IMR-90 (cell line): ENCODE data around the gene TMEM37. TPM values are rescaled to one million over a fixed set of nuclear protein-coding genes. Genes with fewer than 3 reads are reported as not detected.

Source experiments
- ATAC-seq: fragments of 200-7000 bp; cut with Tn5 transposase; 2 replicates; pipeline ENCODE4 v1.9.1; 2020; ENCODE audit warnings: low read depth, mild to moderate bottlenecking, moderate library complexity
- BruUV-seq: library from RNA; stranded (reverse); fragments of 400-500 nt; replicated peaks from 2 replicates; lab custom pipeline; 2021; lab: Mats Ljungman, UMichigan
- CTCF ChIA-PET: fragments of 300-600 bp; formaldehyde crosslinking; extraction: SDS; loops from one replicate; lab custom pipeline; 2021; ENCODE audit warnings: antibody characterized with exemption; lab: Yijun Ruan, JAX
- POLR2A ChIA-PET: fragments of 300-600 bp; sonication (Branson Sonifier 250); formaldehyde crosslinking; loops from one replicate; lab custom pipeline; 2022; ENCODE audit warnings: antibody characterized with exemption; ENCODE audit not compliant: unreplicated experiment; lab: Charles Lee
- DNase-seq: peaks from one replicate; pipeline ENCODE4 v3.0.0; 2013
- H2AFZ ChIP-seq: replicated peaks from 2 replicates; pipeline ENCODE3; 2013; ENCODE audit warnings: low read length, mild to moderate bottlenecking; ENCODE audit not compliant: poor library complexity
- H2AK5ac ChIP-seq: 2 replicates; pipeline ENCODE4 v1.6.1; 2013; ENCODE audit warnings: low read depth, low read length, inconsistent platforms
- H2AK9ac ChIP-seq: replicated peaks from 2 replicates; pipeline ENCODE3; 2013; ENCODE audit warnings: mild to moderate bottlenecking, low read depth, low read length, moderate library complexity; ENCODE audit not compliant: poor library complexity
- H2BK120ac ChIP-seq: 2 replicates; pipeline ENCODE4 v1.6.1; 2013; ENCODE audit warnings: low read depth, low read length, inconsistent platforms
- H2BK15ac ChIP-seq: 3 replicates; pipeline ENCODE4 v1.6.1; 2013; ENCODE audit warnings: low read depth, low read length, inconsistent platforms
- H2BK20ac ChIP-seq: 2 replicates; pipeline ENCODE4 v1.6.1; 2013; ENCODE audit warnings: low read depth, mild to moderate bottlenecking, inconsistent platforms, low read length, moderate library complexity
- H2BK5ac ChIP-seq: 2 replicates; pipeline ENCODE4 v1.6.1; 2013; ENCODE audit warnings: mild to moderate bottlenecking, low read depth, low read length, inconsistent platforms; ENCODE audit not compliant: poor library complexity, severe bottlenecking
- H3K14ac ChIP-seq: replicated peaks from 2 replicates; pipeline ENCODE4 v1.6.1; 2013; ENCODE audit warnings: low read depth, low read length, inconsistent platforms
- H3K18ac ChIP-seq: 2 replicates; pipeline ENCODE4 v1.6.1; 2013; ENCODE audit warnings: low read depth, low read length, control low read depth
- H3K23ac ChIP-seq: 2 replicates; pipeline ENCODE4 v1.6.1; 2013; ENCODE audit warnings: low read depth, low read length, inconsistent platforms
- H3K27ac ChIP-seq: 2 replicates; pipeline ENCODE4 v1.5.1; 2013; ENCODE audit warnings: mild to moderate bottlenecking, control low read depth, low read length; ENCODE audit not compliant: insufficient read depth
- H3K27me3 ChIP-seq: 2 replicates; pipeline ENCODE4 v1.6.1; 2013; ENCODE audit warnings: low read length; ENCODE audit not compliant: control insufficient read depth, insufficient read depth
- H3K36me3 ChIP-seq: 2 replicates; pipeline ENCODE4 v1.6.1; 2013; ENCODE audit warnings: low read length, mixed read lengths; ENCODE audit not compliant: control insufficient read depth, insufficient read depth
- H3K4ac ChIP-seq: 2 replicates; pipeline ENCODE4 v1.6.1; 2013; ENCODE audit warnings: low read depth, low read length, inconsistent platforms
- H3K4me1 ChIP-seq: 2 replicates; pipeline ENCODE4 v1.6.1; 2013; ENCODE audit warnings: low read length, mixed read lengths; ENCODE audit not compliant: control insufficient read depth, insufficient read depth
- H3K4me2 ChIP-seq: 2 replicates; pipeline ENCODE4 v1.6.1; 2013; ENCODE audit warnings: low read depth, mild to moderate bottlenecking, control low read depth, low read length, moderate library complexity
- H3K4me3 ChIP-seq: 2 replicates; pipeline ENCODE4 v1.5.1; 2013; ENCODE audit warnings: low read depth, mild to moderate bottlenecking, control low read depth, low read length, moderate library complexity; ENCODE audit not compliant: insufficient read depth
- H3K56ac ChIP-seq: 2 replicates; pipeline ENCODE4 v1.6.1; 2013; ENCODE audit warnings: low read length, inconsistent platforms; ENCODE audit not compliant: insufficient read depth; ENCODE audit errors: extremely low read depth
- H3K79me1 ChIP-seq, 2 experiments: 2 replicates each; pipeline ENCODE4 v1.6.1; 2013; ENCODE audit warnings: low read length in 2 of 2, inconsistent platforms in 1 of 2, low read depth in 1 of 2
- H3K9ac ChIP-seq: 2 replicates; pipeline ENCODE4 v1.6.1; 2013; ENCODE audit warnings: low read depth, low read length, control low read depth
- H3K9me1 ChIP-seq: 2 replicates; pipeline ENCODE4 v1.6.1; 2013; ENCODE audit warnings: low read length, inconsistent platforms; ENCODE audit not compliant: insufficient read depth
- H3K9me3 ChIP-seq: 2 replicates; pipeline ENCODE4 v1.6.1; 2013; ENCODE audit warnings: low read length; ENCODE audit not compliant: control insufficient read depth, insufficient read depth
- H4K20me1 ChIP-seq: 2 replicates; pipeline ENCODE4 v1.6.1; 2013; ENCODE audit warnings: low read length, inconsistent platforms; ENCODE audit not compliant: insufficient read depth
- H4K5ac ChIP-seq: 2 replicates; pipeline ENCODE4 v1.6.1; 2013; ENCODE audit warnings: mild to moderate bottlenecking, low read depth, low read length, control low read depth
- H4K8ac ChIP-seq, 2 experiments: 2 replicates each; pipeline ENCODE4 v1.6.1; 2013; ENCODE audit warnings: low read depth in 2 of 2, low read length in 2 of 2, control low read depth in 1 of 2, inconsistent platforms in 1 of 2
- H4K91ac ChIP-seq: 2 replicates; pipeline ENCODE4 v1.6.1; 2013; ENCODE audit warnings: low read depth, low read length, inconsistent platforms; ENCODE audit not compliant: insufficient read depth
- MAFK ChIP-seq: IDR thresholded peaks from 2 replicates; pipeline ENCODE4 v1.6.1; 2012; ENCODE audit warnings: low read depth, low read length, improper control_type of control experiment
- RCOR1 ChIP-seq: IDR thresholded peaks from 2 replicates; pipeline ENCODE4 v1.6.1; 2012; ENCODE audit warnings: mild to moderate bottlenecking, low read length, improper control_type of control experiment; ENCODE audit not compliant: insufficient replicate concordance
- WGBS, 2 experiments: methylation state at CpG; one replicate each; pipeline versions ENCODE4 v1.1.5 to v1.1.7; 2013; ENCODE audit warnings: missing lambda C conversion rate in 2 of 2; ENCODE audit not compliant: insufficient read length in 1 of 2; ENCODE audit errors: extremely low coverage in 2 of 2; 5-methylcytosine and 5-hydroxymethylcytosine counted together
- dilution Hi-C: fragments of 300-500 bp; cut with HindIII; formaldehyde crosslinking; loops from one replicate; pipeline ENCODE4 v1.14.3; 2018; ENCODE audit warnings: low sequenced_read_pairs; ENCODE audit not compliant: unreplicated experiment
- in situ Hi-C: fragments of 300-500 bp; cut with MboI; formaldehyde crosslinking; loops from 3 replicates; pipeline ENCODE4 v1.14.3; 2019; ENCODE audit warnings: low sequenced_read_pairs, inconsistent platforms, mixed read lengths
- intact Hi-C: fragments of 100-400 bp; cut with micrococcal nuclease; formaldehyde crosslinking; loops from 2 replicates; pipeline ENCODE4 v1.10.0; 2022
- polyA plus RNA-seq, 3 experiments: library from polyadenylated mRNA; depleted of rRNA; stranded (reverse); fragments of >200 nt; gene quantifications; 2 replicates each; pipeline ENCODE4 v1.2.3, GENCODE V29; 2012; ENCODE audit warnings: low replicate concordance in 1 of 3
- total RNA-seq: library from RNA; depleted of rRNA; stranded (reverse); fragments of >200 nt; gene quantifications from 2 replicates; pipeline ENCODE4 v1.2.3, GENCODE V29; 2012
- TF ChIP-seq, protein P1 (sequence below): fragments of 150-350 bp; IDR thresholded peaks from 2 replicates; pipeline ENCODE4 v1.6.1; 2016; ENCODE audit warnings: low read depth, mild to moderate bottlenecking, low read length, moderate library complexity, borderline replicate concordance

TMEM37 gene
- total and polyA plus RNA-seq, 2 of the 4 experiments (the other 2 are of a cell fraction) = under 0.01 to 0.39 TPM

DNA sequence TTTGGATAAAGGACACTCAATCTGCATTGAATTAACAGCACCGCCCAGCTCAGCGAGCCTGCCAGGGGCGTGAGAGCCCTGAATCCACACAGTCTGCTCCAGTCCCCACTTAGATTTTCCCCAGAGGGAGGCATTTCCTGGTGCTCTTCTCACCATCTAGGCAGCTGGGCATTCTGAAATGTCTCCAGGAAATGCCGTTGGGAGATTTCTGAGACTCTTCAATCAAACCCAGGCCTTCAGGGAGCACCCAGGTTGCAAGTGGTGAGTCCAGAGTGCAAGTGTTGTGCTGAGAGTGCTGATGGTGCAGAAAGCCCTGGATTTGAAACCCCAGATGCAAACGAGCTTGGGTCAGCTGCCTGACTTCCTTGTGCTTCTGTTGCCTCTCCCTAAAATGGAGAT, 23.4 kb upstream of the TMEM37 start:
- dilution Hi-C loops (no loop called here), in situ Hi-C loops (no loop called here), intact Hi-C loops (loop anchor here (5.0 kb wide), 1 partner anchor 396 kb away; no protein-coding TSS in a partner anchor)
- Histone ChIP-seq H3K79me1 (no peaks in the 10 kb centered on the region), H3K4ac (no peak overlapping the region), H2BK15ac (no peak overlapping the region), H3K36me3 (no peaks in the 10 kb centered on the region), H3K18ac (no peak overlapping the region), H4K8ac (no peak overlapping the region), H3K23ac (no peak overlapping the region), H2BK120ac (no peak overlapping the region), H2AK9ac (no peak overlapping the region), H3K9me3 (no peaks in the 10 kb centered on the region), H3K27me3 (no peaks in the 10 kb centered on the region; the same call in 1 of the 2 replicates), H3K14ac (no peak overlapping the region), H2AK5ac (no peak overlapping the region), H3K9ac (no peak overlapping the region), H2BK20ac (no peak overlapping the region), H2BK5ac (no peak overlapping the region), H3K4me3 (no peak overlapping the region), H4K91ac (no peak overlapping the region), H3K4me2 (no peak overlapping the region), H3K27ac (no peak overlapping the region), H4K20me1 (no peaks in the 10 kb centered on the region), H4K5ac (no peak overlapping the region), H3K4me1 (no peaks in the 10 kb centered on the region), H3K56ac (no peak overlapping the region), H2AFZ (no peak overlapping the region), H3K9me1 (no peaks in the 10 kb centered on the region)
- BruUV-seq = no TSS peak
- ChIA-PET CTCF (interaction anchor here (0.6 kb wide), 1 partner anchor 1700 kb away, joined by 3 read pairs; no protein-coding TSS in a partner anchor), POLR2A (no interaction called here)
- ATAC-seq = no peak
- TF ChIP-seq RCOR1 (no peak), MAFK (no peak)
- TF ChIP-seq, protein P1, sequence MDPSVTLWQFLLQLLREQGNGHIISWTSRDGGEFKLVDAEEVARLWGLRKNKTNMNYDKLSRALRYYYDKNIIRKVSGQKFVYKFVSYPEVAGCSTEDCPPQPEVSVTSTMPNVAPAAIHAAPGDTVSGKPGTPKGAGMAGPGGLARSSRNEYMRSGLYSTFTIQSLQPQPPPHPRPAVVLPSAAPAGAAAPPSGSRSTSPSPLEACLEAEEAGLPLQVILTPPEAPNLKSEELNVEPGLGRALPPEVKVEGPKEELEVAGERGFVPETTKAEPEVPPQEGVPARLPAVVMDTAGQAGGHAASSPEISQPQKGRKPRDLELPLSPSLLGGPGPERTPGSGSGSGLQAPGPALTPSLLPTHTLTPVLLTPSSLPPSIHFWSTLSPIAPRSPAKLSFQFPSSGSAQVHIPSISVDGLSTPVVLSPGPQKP = no peak
- no peak for DNase-seq
- no CpG with 5 or more reads among the region's 5 CpGs for WGBS, 2 experiments
